CD4-positive, alpha-beta T cell treated with Interleukin-17A for 4 hours (primary cell): ENCODE data around the gene SH3TC2.

Source experiments
- DNase-seq: peaks from one replicate; pipeline ENCODE4 v3.0.0-alpha.2; 2020; ENCODE audit warnings: mixed read lengths

The SH3TC2 gene

GRCh38 chr5:149027636-149028035 is 35.2 kb downstream of the SH3TC2 start:
- DNase-seq, result no peak

- DNase-seq, result no peak
These were observed 37.9 kb downstream of the SH3TC2 start for GRCh38 chr5:149024943-149025342.

GRCh38 chr5:149024477-149024876 is 38.4 kb downstream of the SH3TC2 start:
- DNase-seq, result no peak

- DNase-seq, result no peak
These were observed 40.7 kb downstream of the SH3TC2 start for GRCh38 chr5:149022200-149022599.

GRCh38 chr5:149019679-149020078 is 43.2 kb downstream of the SH3TC2 start:
- no peak for DNase-seq

- no peak for DNase-seq
These were observed 43.9 kb downstream of the SH3TC2 start for GRCh38 chr5:149018909-149019443.

GRCh38 chr5:149017636-149018035 is 45.2 kb downstream of the SH3TC2 start:
- no peak for DNase-seq

GRCh38 chr5:149015561-149015960 is 47.3 kb downstream of the SH3TC2 start:
- no peak for DNase-seq

- DNase-seq, result no peak
These were observed 47.7 kb downstream of the SH3TC2 start for GRCh38 chr5:149015126-149015525.

GRCh38 chr5:149014571-149015031 is 48.3 kb downstream of the SH3TC2 start:
- no peak for DNase-seq

- no peak for DNase-seq
These were observed 49.1 kb downstream of the SH3TC2 start for GRCh38 chr5:149013796-149014195.

GRCh38 chr5:149012350-149012749 is 50.5 kb downstream of the SH3TC2 start:
- no peak for DNase-seq

GRCh38 chr5:149011728-149012127 is 51.1 kb downstream of the SH3TC2 start:
- no peak for DNase-seq

- DNase-seq, result no peak
These were observed 51.8 kb downstream of the SH3TC2 start for GRCh38 chr5:149011084-149011483.

- no peak for DNase-seq
These were observed 55.7 kb downstream of the SH3TC2 start for GRCh38 chr5:149007174-149007573.

- no peak for DNase-seq
These were observed 56.4 kb downstream of the SH3TC2 start for GRCh38 chr5:149006426-149006825.

GRCh38 chr5:149005077-149005892 is 57.6 kb downstream of the SH3TC2 start:
- DNase-seq, result no peak

- DNase-seq, result no peak
These were observed 58.3 kb downstream of the SH3TC2 start for GRCh38 chr5:149004559-149004958.

GRCh38 chr5:149002761-149003689 is 59.8 kb downstream of the SH3TC2 start:
- DNase-seq, result no peak

GRCh38 chr5:149002053-149002452 is 60.8 kb downstream of the SH3TC2 start:
- DNase-seq, result no peak

GRCh38 chr5:149001162-149001561 is 61.7 kb downstream of the SH3TC2 start:
- no peak for DNase-seq

- no peak for DNase-seq
These were observed 63.1 kb downstream of the SH3TC2 start for GRCh38 chr5:148999741-149000140.

- peak; percentile 30 for DNase-seq
These were observed 64.6 kb downstream of the SH3TC2 start for GRCh38 chr5:148998174-148998797.
